H9 (cell line): Measurements from ENCODE around the gene MAPK8IP3. TPM values are rescaled to one million over a fixed set of nuclear protein-coding genes. Genes with fewer than 3 reads are reported as not detected.

ENCODE experiments used
- DNase-seq: peaks from one replicate; pipeline ENCODE4 v3.0.0-alpha.2; 2017
- H2AFZ ChIP-seq: one replicate; pipeline ENCODE4 v1.6.1; 2013; ENCODE audit warnings: mild to moderate bottlenecking, low read length, control low read depth, moderate library complexity
- H2AK5ac ChIP-seq: 2 replicates; pipeline ENCODE4 v1.6.1; 2013; ENCODE audit warnings: low read length, control low read depth, mixed read lengths; ENCODE audit not compliant: insufficient read length
- H2BK120ac ChIP-seq: one replicate; pipeline ENCODE4 v1.6.1; 2013; ENCODE audit warnings: low read depth, mild to moderate bottlenecking, low read length, control low read depth, inconsistent platforms; ENCODE audit not compliant: poor library complexity, severe bottlenecking
- H2BK12ac ChIP-seq: 2 replicates; pipeline ENCODE4 v1.6.1; 2013; ENCODE audit warnings: low read length, control low read depth, mixed read lengths, low read depth; ENCODE audit not compliant: insufficient read length
- H2BK15ac ChIP-seq: 2 replicates; pipeline ENCODE4 v1.6.1; 2013; ENCODE audit warnings: low read depth, low read length, control low read depth
- H2BK20ac ChIP-seq: one replicate; pipeline ENCODE4 v1.6.1; 2013; ENCODE audit warnings: low read depth, mild to moderate bottlenecking, low read length, control low read depth, inconsistent platforms; ENCODE audit not compliant: poor library complexity, severe bottlenecking
- H2BK5ac ChIP-seq: 2 replicates; pipeline ENCODE4 v1.6.1; 2013; ENCODE audit warnings: low read length, control low read depth, mixed read lengths; ENCODE audit not compliant: insufficient read length
- H3K14ac ChIP-seq: 2 replicates; pipeline ENCODE4 v1.6.1; 2013; ENCODE audit warnings: low read length, control low read depth; ENCODE audit not compliant: insufficient read depth
- H3K18ac ChIP-seq: 2 replicates; pipeline ENCODE4 v1.6.1; 2013; ENCODE audit warnings: low read depth, mild to moderate bottlenecking, mixed read lengths, low read length, control low read depth; ENCODE audit not compliant: insufficient read length
- H3K23ac ChIP-seq: 2 replicates; pipeline ENCODE4 v1.6.1; 2013; ENCODE audit warnings: low read length, control low read depth, mixed read lengths, low read depth; ENCODE audit not compliant: insufficient read length
- H3K23me2 ChIP-seq: 2 replicates; pipeline ENCODE4 v1.6.1; 2013; ENCODE audit warnings: low read depth, mild to moderate bottlenecking, mixed read lengths, low read length, control low read depth; ENCODE audit not compliant: insufficient read length, poor library complexity, severe bottlenecking
- H3K27ac ChIP-seq: 2 replicates; pipeline ENCODE4 v1.5.1; 2013; ENCODE audit warnings: low read length, control low read depth, mixed read lengths, low read depth; ENCODE audit not compliant: insufficient read length
- H3K27me3 ChIP-seq: 2 replicates; pipeline ENCODE4 v1.6.1; 2013; ENCODE audit warnings: low read length, control low read depth, inconsistent platforms; ENCODE audit not compliant: insufficient read depth
- H3K4ac ChIP-seq: 2 replicates; pipeline ENCODE4 v1.6.1; 2013; ENCODE audit warnings: low read depth, mild to moderate bottlenecking, control low read depth, inconsistent platforms, low read length, moderate library complexity
- H3K4me1 ChIP-seq: 2 replicates; pipeline ENCODE4 v1.6.1; 2013; ENCODE audit warnings: low read length, control low read depth, inconsistent platforms; ENCODE audit not compliant: insufficient read depth
- H3K4me2 ChIP-seq: 2 replicates; pipeline ENCODE4 v1.6.1; 2013; ENCODE audit warnings: low read length, control low read depth, mixed read lengths; ENCODE audit not compliant: insufficient read length, insufficient read depth
- H3K56ac ChIP-seq: 2 replicates; pipeline ENCODE4 v1.6.1; 2013; ENCODE audit warnings: low read depth, mild to moderate bottlenecking, mixed read lengths, low read length, control low read depth; ENCODE audit not compliant: insufficient read length
- H3K79me1 ChIP-seq: 2 replicates; pipeline ENCODE4 v1.6.1; 2013; ENCODE audit warnings: low read depth, mild to moderate bottlenecking, moderate library complexity, low read length, control low read depth, inconsistent platforms; ENCODE audit not compliant: insufficient read depth, poor library complexity, severe bottlenecking
- H3K79me2 ChIP-seq: 2 replicates; pipeline ENCODE4 v1.6.1; 2013; ENCODE audit warnings: low read length, control low read depth, inconsistent platforms; ENCODE audit not compliant: insufficient read depth
- H3K9ac ChIP-seq: 2 replicates; pipeline ENCODE4 v1.6.1; 2013; ENCODE audit warnings: low read length, control low read depth, mixed read lengths; ENCODE audit not compliant: insufficient read length; ENCODE audit errors: extremely low read depth
- H3K9me3 ChIP-seq: one replicate; pipeline ENCODE4 v1.6.1; 2013; ENCODE audit warnings: low read depth, low read length, inconsistent platforms; ENCODE audit not compliant: control insufficient read depth
- H3T11ph ChIP-seq: one replicate; pipeline ENCODE4 v1.6.1; 2013; ENCODE audit warnings: mild to moderate bottlenecking, low read length, control low read depth, inconsistent platforms
- H4K20me1 ChIP-seq: one replicate; pipeline ENCODE4 v1.6.1; 2013; ENCODE audit not compliant: control insufficient read depth, insufficient read length, insufficient read depth
- H4K5ac ChIP-seq: 2 replicates; pipeline ENCODE4 v1.6.1; 2013; ENCODE audit warnings: low read depth, mild to moderate bottlenecking, mixed read lengths, low read length, control low read depth; ENCODE audit not compliant: insufficient read length
- H4K8ac ChIP-seq: replicated peaks from 2 replicates; pipeline ENCODE4 v1.6.1; 2013; ENCODE audit warnings: low read length, control low read depth, mixed read lengths, low read depth; ENCODE audit not compliant: insufficient read length
- H4K91ac ChIP-seq: 2 replicates; pipeline ENCODE4 v1.6.1; 2013; ENCODE audit warnings: low read depth, mild to moderate bottlenecking, moderate library complexity, mixed read lengths, low read length, control low read depth; ENCODE audit not compliant: insufficient read length
- H3K27ac Mint-ChIP-seq, 3 experiments: 2 replicates in 2 of 3; 3 replicates in 1 of 3; pipeline ENCODE4 v1.8.0; 2020 to 2021; ENCODE audit warnings: mixed read lengths in 3 of 3, mild to moderate bottlenecking in 1 of 3, moderate library complexity in 1 of 3
- H3K27me3 Mint-ChIP-seq: 2 replicates; pipeline ENCODE4 v1.8.0; 2021; ENCODE audit warnings: low read depth, mild to moderate bottlenecking, moderate library complexity, mixed read lengths
- H3K36me3 Mint-ChIP-seq, 3 experiments: 2 replicates in 2 of 3; 3 replicates in 1 of 3; pipeline ENCODE4 v1.8.0; 2020 to 2021; ENCODE audit warnings: low read depth in 3 of 3, mixed read lengths in 3 of 3; ENCODE audit not compliant: insufficient read depth in 1 of 3
- H3K4me1 Mint-ChIP-seq, 2 experiments: 2 replicates each; pipeline ENCODE4 v1.8.0; 2020; ENCODE audit warnings: mixed read lengths in 2 of 2
- H3K4me3 Mint-ChIP-seq, 2 experiments: 2 replicates in 1 of 2; 3 replicates in 1 of 2; pipeline ENCODE4 v1.8.0; 2020 to 2021; ENCODE audit warnings: mild to moderate bottlenecking in 2 of 2, mixed read lengths in 2 of 2, moderate library complexity in 1 of 2
- H3K9me3 Mint-ChIP-seq, 2 experiments: 2 replicates in 1 of 2; 3 replicates in 1 of 2; pipeline ENCODE4 v1.8.0; 2020; ENCODE audit warnings: mild to moderate bottlenecking in 2 of 2, mixed read lengths in 2 of 2, moderate library complexity in 1 of 2
- WGBS: extraction: QIAGEN DNeasy Blood & Tissue Kit; methylation state at CpG from one replicate; pipeline ENCODE4 v1.1.7; 2013; ENCODE audit warnings: missing lambda C conversion rate, low lambda C conversion rate, mixed read lengths; ENCODE audit not compliant: insufficient read length; ENCODE audit errors: extremely low coverage; 5-methylcytosine and 5-hydroxymethylcytosine counted together
- total RNA-seq: library from RNA; stranded (reverse); gene quantifications from 2 replicates; pipeline ENCODE4 v1.2.1, GENCODE V29; 2021
- TF ChIP-seq, protein P1 (sequence below): fragments of 200-600 bp; sonication (generic); conservative IDR thresholded peaks from 3 replicates; pipeline ENCODE4 v1.8.0; 2021; ENCODE audit warnings: antibody characterized with exemption, mild to moderate bottlenecking

MAPK8IP3 gene
- total RNA-seq, 1 experiment from 2014 or later = 51.3 TPM

DNA sequence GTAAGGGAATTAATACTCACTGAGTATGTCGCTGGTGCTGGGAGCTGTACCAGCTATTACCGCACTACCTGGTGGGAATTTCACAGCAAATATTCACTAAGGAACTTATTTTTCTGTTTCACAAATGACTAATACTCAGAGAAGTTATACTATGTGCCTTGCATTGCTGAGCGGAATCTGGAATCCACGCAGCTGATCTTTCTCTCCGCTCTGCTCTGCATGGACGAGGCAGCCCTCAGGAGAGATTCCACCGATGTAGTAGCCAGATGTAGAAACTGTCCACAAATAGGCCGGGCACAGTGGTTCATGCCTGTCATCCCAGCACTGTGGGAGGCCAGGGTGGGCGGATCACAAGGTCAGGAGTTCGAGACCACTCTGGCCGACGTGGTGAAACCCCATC, 48.2 kb downstream of the MAPK8IP3 start:
- Histone ChIP-seq H2BK20ac (no peak overlapping the region), H3K18ac (no peak overlapping the region), H3K4me2 (no peak overlapping the region), H2BK15ac (no peak overlapping the region), H3K9me3 (no peaks in the 10 kb centered on the region), H3K23ac (no peak overlapping the region), H4K91ac (no peak overlapping the region), H3K27ac (no peak overlapping the region), H3K4me1 (no peaks in the 10 kb centered on the region), H2BK5ac (no peak overlapping the region), H2AK5ac (no peak overlapping the region), H3K14ac (no peak overlapping the region), H2BK12ac (no peak overlapping the region), H4K8ac (no peak overlapping the region), H3K27me3 (no peaks in the 10 kb centered on the region), H3K4ac (no peak overlapping the region), H3K23me2 (no peaks in the 10 kb centered on the region), H3K9ac (no peak overlapping the region), H2BK120ac (no peak overlapping the region), H3K56ac (no peak overlapping the region), H3K79me1 (no peaks in the 10 kb centered on the region), H2AFZ (no peak overlapping the region), H3K79me2 (no peaks in the 10 kb centered on the region), H4K5ac (no peak overlapping the region), H4K20me1 (no peaks in the 10 kb centered on the region), H3T11ph (no peak overlapping the region)
- no peaks in the 10 kb centered on the region for H3K4me1 Mint-ChIP-seq
- TF ChIP-seq, protein P1, sequence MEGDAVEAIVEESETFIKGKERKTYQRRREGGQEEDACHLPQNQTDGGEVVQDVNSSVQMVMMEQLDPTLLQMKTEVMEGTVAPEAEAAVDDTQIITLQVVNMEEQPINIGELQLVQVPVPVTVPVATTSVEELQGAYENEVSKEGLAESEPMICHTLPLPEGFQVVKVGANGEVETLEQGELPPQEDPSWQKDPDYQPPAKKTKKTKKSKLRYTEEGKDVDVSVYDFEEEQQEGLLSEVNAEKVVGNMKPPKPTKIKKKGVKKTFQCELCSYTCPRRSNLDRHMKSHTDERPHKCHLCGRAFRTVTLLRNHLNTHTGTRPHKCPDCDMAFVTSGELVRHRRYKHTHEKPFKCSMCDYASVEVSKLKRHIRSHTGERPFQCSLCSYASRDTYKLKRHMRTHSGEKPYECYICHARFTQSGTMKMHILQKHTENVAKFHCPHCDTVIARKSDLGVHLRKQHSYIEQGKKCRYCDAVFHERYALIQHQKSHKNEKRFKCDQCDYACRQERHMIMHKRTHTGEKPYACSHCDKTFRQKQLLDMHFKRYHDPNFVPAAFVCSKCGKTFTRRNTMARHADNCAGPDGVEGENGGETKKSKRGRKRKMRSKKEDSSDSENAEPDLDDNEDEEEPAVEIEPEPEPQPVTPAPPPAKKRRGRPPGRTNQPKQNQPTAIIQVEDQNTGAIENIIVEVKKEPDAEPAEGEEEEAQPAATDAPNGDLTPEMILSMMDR = no peak
- H3K27ac Mint-ChIP-seq = no peak overlapping the region; a peak in 1 of 7 replicates
- no peaks in the 10 kb centered on the region for H3K27me3 Mint-ChIP-seq
- peaks cover 0 to 32% (median 21%) of the 10 kb centered on the region in 3 experiments; a peak in 6 of 7 replicates for H3K36me3 Mint-ChIP-seq
- no CpG with 5 or more reads among the region's 12 CpGs for WGBS
- H3K4me3 Mint-ChIP-seq = no peak overlapping the region
- no peaks in the 10 kb centered on the region for H3K9me3 Mint-ChIP-seq
- DNase-seq = no peak
